Measurements from ENCODE around the gene HS6ST2.
A peak's percentile ranks its signal among the peaks of the same experiment; 100 is the strongest.

The HS6ST2 gene

DNA sequence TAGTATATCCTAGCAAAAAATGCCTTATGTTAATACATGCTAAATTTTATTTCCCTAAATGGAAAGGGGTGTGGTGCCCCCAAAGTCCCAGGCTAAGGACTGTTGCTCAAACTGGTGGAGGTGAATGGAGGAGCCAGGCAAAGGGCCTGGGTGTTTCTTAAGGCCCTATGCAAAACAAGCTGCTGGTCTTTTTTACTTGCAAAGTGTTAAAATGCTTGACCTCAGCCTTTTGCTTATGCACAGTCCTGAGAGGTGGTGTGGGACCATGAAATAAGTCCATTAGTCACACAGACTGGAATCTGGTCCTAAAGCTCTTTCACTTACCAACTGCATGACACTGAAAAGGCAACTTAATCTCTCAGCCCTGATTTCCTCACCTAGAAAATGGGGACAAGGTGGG lies 246.1 kb downstream of the HS6ST2 start:
- Histone ChIP-seq H3K4me2 (ENCODE audit: insufficient read depth, low read length, poor library complexity, severe bottlenecking) (no peak overlapping the region), H2BK5ac (ENCODE audit: low read length) (no peak overlapping the region), H3K27ac (replicated peaks; ENCODE audit: low read length) (no peak overlapping the region), H3K9me3 (replicated peaks in 1 of 2; ENCODE audit: control insufficient read depth in 2 of 2, insufficient read depth in 1 of 2, low read depth in 1 of 2, low read length in 2 of 2) (no peaks in the 10 kb centered on the region), H2BK120ac (ENCODE audit: low read depth, low read length) (no peak overlapping the region), H3K14ac (ENCODE audit: low read length) (no peak overlapping the region), H3K79me1 (ENCODE audit: low read depth, low read length) (no peaks in the 10 kb centered on the region), H2AK5ac (ENCODE audit: low read depth, low read length) (no peak overlapping the region), H3K23ac (ENCODE audit: low read depth, low read length, poor library complexity) (no peak overlapping the region), H2BK15ac (ENCODE audit: low read length) (no peak overlapping the region), H2AFZ (ENCODE audit: low read length) (no peak overlapping the region), H4K8ac (ENCODE audit: low read depth, low read length) (no peak overlapping the region), H3K4me3 (ENCODE audit: low read length in 2 of 2) (no peak overlapping the region), H3K9ac (ENCODE audit: low read depth, low read length, poor library complexity) (no peak overlapping the region), H4K91ac (ENCODE audit: low read depth, low read length, poor library complexity) (no peak overlapping the region), H3K18ac (ENCODE audit: low read length) (no peak overlapping the region), H3K4me1 (ENCODE audit: control insufficient read depth in 2 of 2, insufficient read depth in 1 of 2, low read depth in 1 of 2, low read length in 2 of 2) (peaks cover 0 to 4% of the 10 kb centered on the region in 2 donors), H3K4ac (ENCODE audit: low read length) (no peak overlapping the region), H3K36me3 (replicated peaks in 1 of 2; ENCODE audit: control insufficient read depth in 2 of 2, insufficient read depth in 2 of 2, low read length in 2 of 2) (no peaks in the 10 kb centered on the region), H2BK12ac (ENCODE audit: low read length) (no peak overlapping the region), H3K27me3 (ENCODE audit: control insufficient read depth in 3 of 3, insufficient read depth in 3 of 3, low read depth in 1 of 3, low read length in 3 of 3) (peaks cover 0 to 19% (median 0%) of the 10 kb centered on the region in 3 experiments)
- DNase-seq (ENCODE audit: low spot score) = no peak

- WGBS, 2 donors (ENCODE audit: extremely low coverage in 2 of 2, insufficient read length in 2 of 2, insufficient replicate concordance in 1 of 2) = no CpG with 5 or more reads among the region's 1 CpG
- no peak overlapping the region for H3K14ac ChIP-seq (ENCODE audit: low read length)
- H2BK15ac ChIP-seq (ENCODE audit: low read length) = no peak overlapping the region
- H2BK120ac ChIP-seq (ENCODE audit: low read depth, low read length) = no peak overlapping the region
- no peak overlapping the region for H2BK5ac ChIP-seq (ENCODE audit: low read length)
- H4K8ac ChIP-seq (ENCODE audit: low read depth, low read length) = no peak overlapping the region
- H2BK12ac ChIP-seq (ENCODE audit: low read length) = no peak overlapping the region
- H3K4ac ChIP-seq (ENCODE audit: low read length) = no peak overlapping the region
- peaks cover 0 to 29% (median 0%) of the 10 kb centered on the region in 3 experiments for H3K27me3 ChIP-seq (ENCODE audit: control insufficient read depth in 3 of 3, insufficient read depth in 3 of 3, low read depth in 1 of 3, low read length in 3 of 3)
- peaks cover 0 to 4% of the 10 kb centered on the region in 2 donors for H3K4me1 ChIP-seq (ENCODE audit: control insufficient read depth in 2 of 2, insufficient read depth in 1 of 2, low read depth in 1 of 2, low read length in 2 of 2)
- H3K9me3 ChIP-seq (replicated peaks in 1 of 2; ENCODE audit: control insufficient read depth in 2 of 2, insufficient read depth in 1 of 2, low read depth in 1 of 2, low read length in 2 of 2) = no peaks in the 10 kb centered on the region
- H2AFZ ChIP-seq (ENCODE audit: low read length) = no peak overlapping the region
- H3K4me2 ChIP-seq (ENCODE audit: insufficient read depth, low read length, poor library complexity, severe bottlenecking) = no peak overlapping the region
- no peak overlapping the region for H4K91ac ChIP-seq (ENCODE audit: low read depth, low read length, poor library complexity)
- H3K27ac ChIP-seq (replicated peaks; ENCODE audit: low read length) = no peak overlapping the region
- H3K4me3 ChIP-seq (ENCODE audit: low read length in 2 of 2) = no peak overlapping the region
- DNase-seq (ENCODE audit: low spot score) = no peak
- no peak overlapping the region for H3K9ac ChIP-seq (ENCODE audit: low read depth, low read length, poor library complexity)
- H3K36me3 ChIP-seq (replicated peaks in 1 of 2; ENCODE audit: control insufficient read depth in 2 of 2, insufficient read depth in 2 of 2, low read length in 2 of 2) = no peaks in the 10 kb centered on the region
- no peaks in the 10 kb centered on the region for H3K79me1 ChIP-seq (ENCODE audit: low read depth, low read length)
- H2AK5ac ChIP-seq (ENCODE audit: low read depth, low read length) = no peak overlapping the region
- H3K23ac ChIP-seq (ENCODE audit: low read depth, low read length, poor library complexity) = no peak overlapping the region
- no peak overlapping the region for H3K18ac ChIP-seq (ENCODE audit: low read length)
These were observed 247.7 kb downstream of the HS6ST2 start for GRCh38 chrX:132710656-132711155.

DNA sequence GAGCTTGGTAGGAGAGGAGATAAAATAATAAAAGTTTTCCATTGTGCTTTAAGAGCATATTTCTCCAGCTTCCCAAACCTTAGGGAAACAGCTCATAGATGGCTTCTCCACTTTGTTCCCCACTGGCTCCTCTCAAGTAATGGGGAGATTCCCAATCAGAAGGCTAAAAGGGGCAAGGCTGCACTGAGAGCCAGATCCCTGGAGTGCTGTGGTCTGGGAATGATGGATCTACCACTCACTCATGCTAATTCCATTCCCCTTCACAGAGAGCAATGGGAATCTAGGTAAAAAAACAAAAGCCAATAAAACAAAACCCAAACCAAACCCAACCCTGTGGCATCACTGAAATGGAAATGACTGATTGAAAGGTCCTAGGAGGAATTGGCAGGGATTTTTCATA lies 249.9 kb downstream of the HS6ST2 start:
- H2BK12ac ChIP-seq (ENCODE audit: low read length) = no peak overlapping the region
- H3K18ac ChIP-seq (ENCODE audit: low read length) = no peak overlapping the region
- peaks cover 0 to 8% of the 10 kb centered on the region in 2 donors for H3K4me1 ChIP-seq (ENCODE audit: control insufficient read depth in 2 of 2, insufficient read depth in 1 of 2, low read depth in 1 of 2, low read length in 2 of 2)
- no peak overlapping the region for H2AFZ ChIP-seq (ENCODE audit: low read length)
- H3K4ac ChIP-seq (ENCODE audit: low read length) = no peak overlapping the region
- no peak overlapping the region for H3K9ac ChIP-seq (ENCODE audit: low read depth, low read length, poor library complexity)
- H3K79me1 ChIP-seq (ENCODE audit: low read depth, low read length) = peaks cover 2% of the 10 kb centered on the region
- H3K4me3 ChIP-seq (ENCODE audit: low read length in 2 of 2) = no peak overlapping the region
- DNase-seq (ENCODE audit: low spot score) = no peak
- peaks cover 0 to 33% (median 0%) of the 10 kb centered on the region in 3 experiments for H3K27me3 ChIP-seq (ENCODE audit: control insufficient read depth in 3 of 3, insufficient read depth in 3 of 3, low read depth in 1 of 3, low read length in 3 of 3)
- no peak overlapping the region for H2BK5ac ChIP-seq (ENCODE audit: low read length)
- no peak overlapping the region for H3K27ac ChIP-seq (replicated peaks; ENCODE audit: low read length)
- H2AK5ac ChIP-seq (ENCODE audit: low read depth, low read length) = no peak overlapping the region
- no peak overlapping the region for H3K14ac ChIP-seq (ENCODE audit: low read length)
- H3K23ac ChIP-seq (ENCODE audit: low read depth, low read length, poor library complexity) = no peak overlapping the region
- no peaks in the 10 kb centered on the region for H3K9me3 ChIP-seq (replicated peaks in 1 of 2; ENCODE audit: control insufficient read depth in 2 of 2, insufficient read depth in 1 of 2, low read depth in 1 of 2, low read length in 2 of 2)
- H2BK15ac ChIP-seq (ENCODE audit: low read length) = no peak overlapping the region
- H3K36me3 ChIP-seq (replicated peaks in 1 of 2; ENCODE audit: control insufficient read depth in 2 of 2, insufficient read depth in 2 of 2, low read length in 2 of 2) = no peaks in the 10 kb centered on the region
- no peak overlapping the region for H4K8ac ChIP-seq (ENCODE audit: low read depth, low read length)
- no peak overlapping the region for H4K91ac ChIP-seq (ENCODE audit: low read depth, low read length, poor library complexity)
- no peak overlapping the region for H2BK120ac ChIP-seq (ENCODE audit: low read depth, low read length)
- H3K4me2 ChIP-seq (ENCODE audit: insufficient read depth, low read length, poor library complexity, severe bottlenecking) = no peak overlapping the region

GRCh38 chrX:132704769-132705168 lies 253.7 kb downstream of the HS6ST2 start:
- no peak overlapping the region for H2BK15ac ChIP-seq (ENCODE audit: low read length)
- peaks cover 0 to 47% (median 0%) of the 10 kb centered on the region in 3 experiments for H3K27me3 ChIP-seq (ENCODE audit: control insufficient read depth in 3 of 3, insufficient read depth in 3 of 3, low read depth in 1 of 3, low read length in 3 of 3)
- WGBS, 2 donors (ENCODE audit: extremely low coverage in 2 of 2, insufficient read length in 2 of 2, insufficient replicate concordance in 1 of 2) = no CpG with 5 or more reads among the region's 2 CpGs
- H3K4ac ChIP-seq (ENCODE audit: low read length) = no peak overlapping the region
- H3K9ac ChIP-seq (ENCODE audit: low read depth, low read length, poor library complexity) = no peak overlapping the region
- no peaks in the 10 kb centered on the region for H3K36me3 ChIP-seq (replicated peaks in 1 of 2; ENCODE audit: control insufficient read depth in 2 of 2, insufficient read depth in 2 of 2, low read length in 2 of 2)
- peak; percentile 23 for DNase-seq (ENCODE audit: low spot score)
- no peak overlapping the region for H3K23ac ChIP-seq (ENCODE audit: low read depth, low read length, poor library complexity)
- peak overlapping the region; percentile 79 for H3K27ac ChIP-seq (replicated peaks; ENCODE audit: low read length)
- H3K79me1 ChIP-seq (ENCODE audit: low read depth, low read length) = peaks cover 2% of the 10 kb centered on the region
- no peak overlapping the region for H2BK5ac ChIP-seq (ENCODE audit: low read length)
- H3K14ac ChIP-seq (ENCODE audit: low read length) = no peak overlapping the region
- no peak overlapping the region for H3K4me2 ChIP-seq (ENCODE audit: insufficient read depth, low read length, poor library complexity, severe bottlenecking)
- no peak overlapping the region for H2BK120ac ChIP-seq (ENCODE audit: low read depth, low read length)
- H4K91ac ChIP-seq (ENCODE audit: low read depth, low read length, poor library complexity) = no peak overlapping the region
- H2AK5ac ChIP-seq (ENCODE audit: low read depth, low read length) = no peak overlapping the region
- H3K4me3 ChIP-seq (ENCODE audit: low read length in 2 of 2) = no peak overlapping the region
- no peak overlapping the region for H2BK12ac ChIP-seq (ENCODE audit: low read length)
- H2AFZ ChIP-seq (ENCODE audit: low read length) = no peak overlapping the region
- H3K18ac ChIP-seq (ENCODE audit: low read length) = no peak overlapping the region
- peaks cover 0 to 8% of the 10 kb centered on the region in 2 donors for H3K4me1 ChIP-seq (ENCODE audit: control insufficient read depth in 2 of 2, insufficient read depth in 1 of 2, low read depth in 1 of 2, low read length in 2 of 2)
- no peaks in the 10 kb centered on the region for H3K9me3 ChIP-seq (replicated peaks in 1 of 2; ENCODE audit: control insufficient read depth in 2 of 2, insufficient read depth in 1 of 2, low read depth in 1 of 2, low read length in 2 of 2)
- H4K8ac ChIP-seq (ENCODE audit: low read depth, low read length) = no peak overlapping the region

All from neuronal stem cell (in vitro differentiated cells).